Upper lobe of left lung (tissue), 6 donors: ENCODE measurements around the gene COL6A5. TPM values are rescaled to one million over a fixed set of nuclear protein-coding genes. Genes with fewer than 3 reads are reported as not detected.
A peak's percentile ranks its signal among the peaks of the same experiment; 100 is the strongest.

Experiments
- ATAC-seq, 2 donors: fragments of 200-7000 bp; cut with Tn5 transposase; one replicate each; pipeline ENCODE4 v1.9.1; 2022; ENCODE audit warnings: mild to moderate bottlenecking in 2 of 2, moderate library complexity in 2 of 2; ENCODE audit not compliant: low FRiP score in 2 of 2
- DNase-seq, 2 donors: peaks; one replicate each; pipeline ENCODE4 v3.0.0-alpha.2; 2019 to 2020
- H3K27ac ChIP-seq, 4 donors: fragments of 200-600 bp; sonication (generic); one replicate each; pipeline ENCODE4 v1.5.1; 2016 to 2019
- H3K27me3 ChIP-seq, 4 donors: fragments of 200-600 bp; sonication (generic); one replicate each; pipeline ENCODE4 v1.5.1; 2017 to 2019
- H3K36me3 ChIP-seq, 4 donors: fragments of 200-600 bp; sonication (generic); one replicate each; pipeline ENCODE4 v1.5.1; 2016 to 2019
- H3K4me1 ChIP-seq, 4 donors: fragments of 200-600 bp; sonication (generic); one replicate each; pipeline ENCODE4 v1.5.1; 2018 to 2019
- H3K4me3 ChIP-seq, 4 donors: fragments of 200-600 bp; sonication (generic); one replicate each; pipeline ENCODE4 v1.5.1; 2017 to 2019; ENCODE audit warnings: mild to moderate bottlenecking in 2 of 4, moderate library complexity in 1 of 4
- H3K9me3 ChIP-seq, 4 donors: fragments of 200-600 bp; sonication (generic); one replicate each; pipeline ENCODE4 v1.5.1; 2018 to 2019
- CTCF ChIP-seq, 6 experiments: fragments of 450-650 bp in 4 of 6; fragments of 200-600 bp in 2 of 6; sonication (generic) in 2 of 6; IDR thresholded peaks; one replicate each; pipeline ENCODE4 v1.5.1; 2016 to 2019; ENCODE audit warnings: antibody characterized with exemption in 6 of 6
- EP300 ChIP-seq, 4 donors: sonication (generic); formaldehyde crosslinking; IDR thresholded peaks; one replicate each; pipeline ENCODE4 v1.5.1; 2017; ENCODE audit warnings: antibody characterized with exemption in 4 of 4, control low read depth in 2 of 4
- POLR2A ChIP-seq, 4 donors: fragments of 450-650 bp; IDR thresholded peaks; one replicate each; pipeline ENCODE4 v1.5.1; 2016 to 2017; ENCODE audit warnings: antibody characterized with exemption in 4 of 4, mild to moderate bottlenecking in 2 of 4
- POLR2AphosphoS5 ChIP-seq, 2 donors: sonication (generic); formaldehyde crosslinking; IDR thresholded peaks; one replicate each; pipeline ENCODE4 v1.5.1; 2017; ENCODE audit warnings: antibody characterized with exemption in 2 of 2
- WGBS, 2 donors: methylation state at CpG; one replicate each; pipeline ENCODE4 v1.1.5; 2017 to 2018; 5-methylcytosine and 5-hydroxymethylcytosine counted together
- total RNA-seq, 6 donors: library from RNA; depleted of rRNA in 4 of 6; stranded (reverse); fragments of >200 nt in 4 of 6; gene quantifications; one replicate each; pipeline versions ENCODE4 v1.1.0 to v1.2.1, GENCODE V29; 2016 to 2021
- donor health status: DM: no; HTN: no; CAD: no; lungs with moderate emphysema.
- donor health status: DM: no; HTN: yes; CAD: no; lungs with severe emphysema.

COL6A5 gene
- total RNA-seq, result 1 to 10 TPM; 1.7 to 6.1 (median 3.9) TPM

- Histone ChIP-seq H3K27me3 (peaks cover 0 to 4% (median 1%) of the 10 kb centered on the region in 4 donors), H3K4me1 (peaks cover 0 to 7% (median 0%) of the 10 kb centered on the region in 4 donors), H3K36me3 (no peaks in the 10 kb centered on the region), H3K27ac (peak within 1 kb of the TSS in 1 of 4 donors; percentile 18), H3K9me3 (no peaks in the 10 kb centered on the region), H3K4me3 (peak within 1 kb of the TSS in 3 of 4 donors; percentile 9 to 29 (median 24))
- no peak for TF ChIP-seq POLR2AphosphoS5 (IDR thresholded peaks at IDR 0.05)
- no peak for TF ChIP-seq POLR2A (IDR thresholded peaks at IDR 0.05)
- no peak for TF ChIP-seq EP300 (IDR thresholded peaks at IDR 0.05)
- TF ChIP-seq CTCF (IDR thresholded peaks at IDR 0.05), result no peak
- DNase-seq (peak in 1 of 2 donors; percentile 62), ATAC-seq (no peak)
- whole genome bisulfite sequencing, 2 donors, result 3 to 9% methylated on average over 9 to 37 of the region's 41 CpGs
These were observed at the start of gene COL6A5 for GRCh38 chr3:130345487-130346079. Gene COL6A5, plus strand, starts transcription at chr3:130345672. Its CDS starts 27,967 bp downstream, at chr3:130373639.

GRCh38 chr3:130299531-130299930 lies 45.9 kb upstream of the COL6A5 start:
- Histone ChIP-seq H3K4me3 (no peak overlapping the region), H3K27ac (no peak overlapping the region), H3K9me3 (peaks cover 0 to 4% (median 0%) of the 10 kb centered on the region in 4 donors), H3K36me3 (no peaks in the 10 kb centered on the region), H3K27me3 (no peaks in the 10 kb centered on the region), H3K4me1 (no peaks in the 10 kb centered on the region)
- ATAC-seq (no peak), DNase-seq (no peak)
- WGBS, 2 donors, result 63 to 64% methylated on average over 2 of the region's 2 CpGs
- no peak for TF ChIP-seq EP300 (IDR thresholded peaks at IDR 0.05)
- TF ChIP-seq POLR2A (IDR thresholded peaks at IDR 0.05), result no peak
- no peak for TF ChIP-seq CTCF (IDR thresholded peaks at IDR 0.05)
- no peak for TF ChIP-seq POLR2AphosphoS5 (IDR thresholded peaks at IDR 0.05)

GRCh38 chr3:130300888-130301287 lies 44.6 kb upstream of the COL6A5 start:
- Histone ChIP-seq H3K27ac (no peak overlapping the region), H3K9me3 (no peaks in the 10 kb centered on the region), H3K27me3 (no peaks in the 10 kb centered on the region), H3K36me3 (no peaks in the 10 kb centered on the region), H3K4me3 (no peak overlapping the region), H3K4me1 (no peaks in the 10 kb centered on the region)
- TF ChIP-seq POLR2A (IDR thresholded peaks at IDR 0.05) (no peak), POLR2AphosphoS5 (IDR thresholded peaks at IDR 0.05) (no peak), CTCF (IDR thresholded peaks at IDR 0.05) (no peak), EP300 (IDR thresholded peaks at IDR 0.05) (no peak)
- 85 to 90% methylated on average over 10 to 11 of the region's 11 CpGs for WGBS, 2 donors
- DNase-seq, result peak in 1 of 2 donors; percentile 41
- peak in 1 of 2 donors; percentile 57 for ATAC-seq

GRCh38 chr3:130310109-130310508 lies 35.4 kb upstream of the COL6A5 start:
- H3K27me3 ChIP-seq, result no peaks in the 10 kb centered on the region
- H3K27ac ChIP-seq, result no peak overlapping the region
- DNase-seq (no peak), ATAC-seq (no peak)
- H3K36me3 ChIP-seq, result no peaks in the 10 kb centered on the region
- H3K4me1 ChIP-seq, result no peaks in the 10 kb centered on the region
- H3K4me3 ChIP-seq, result no peak overlapping the region
- WGBS, 2 donors, result 66 to 68% methylated on average over 4 of the region's 4 CpGs
- TF ChIP-seq POLR2AphosphoS5 (IDR thresholded peaks at IDR 0.05) (no peak), CTCF (IDR thresholded peaks at IDR 0.05) (no peak), EP300 (IDR thresholded peaks at IDR 0.05) (no peak), POLR2A (IDR thresholded peaks at IDR 0.05) (no peak)
- no peaks in the 10 kb centered on the region for H3K9me3 ChIP-seq

- H3K4me3 ChIP-seq, result no peak overlapping the region
- H3K4me1 ChIP-seq, result no peaks in the 10 kb centered on the region
- TF ChIP-seq EP300 (IDR thresholded peaks at IDR 0.05) (no peak), POLR2AphosphoS5 (IDR thresholded peaks at IDR 0.05) (no peak), POLR2A (IDR thresholded peaks at IDR 0.05) (no peak), CTCF (IDR thresholded peaks at IDR 0.05) (no peak)
- no peak for DNase-seq
- no peaks in the 10 kb centered on the region for H3K36me3 ChIP-seq
- ATAC-seq, result no peak
- H3K9me3 ChIP-seq, result no peaks in the 10 kb centered on the region
- no peaks in the 10 kb centered on the region for H3K27me3 ChIP-seq
- no peak overlapping the region for H3K27ac ChIP-seq
These were observed 33.1 kb upstream of the COL6A5 start for GRCh38 chr3:130312374-130312773.
